HG02840 (cell line): ENCODE results near the gene CASP3.

Experiments
- ATAC-seq: cut with Tn5 transposase; IDR thresholded peaks from one replicate; pipeline ENCODE4 v1.9.1; 2021; ENCODE audit warnings: mild to moderate bottlenecking, moderate library complexity, moderate number of reproducible peaks; ENCODE audit not compliant: unreplicated experiment, low FRiP score

CASP3 gene

GRCh38 chr4:184649026-184649970, at the start of gene CASP3, which contains the start of gene PRIMPOL:
TSS of gene CASP3 (minus strand) at chr4:184649447. CDS start at chr4:184638453, 10,994 bp downstream.
TSS of gene PRIMPOL (plus strand) at chr4:184649738. CDS start at chr4:184657141, 7,403 bp downstream.
- ATAC-seq, result peak; percentile 83

- ATAC-seq, result no peak
Observed at GRCh38 chr4:184697956-184698355, 48.7 kb upstream of the CASP3 start.

GRCh38 chr4:184695178-184695896, 46.1 kb upstream of the CASP3 start:
- ATAC-seq, result no peak

- no peak for ATAC-seq
Observed at GRCh38 chr4:184694412-184694956, 45.2 kb upstream of the CASP3 start.

- ATAC-seq, result no peak
Observed at GRCh38 chr4:184693056-184693455, 43.8 kb upstream of the CASP3 start.

GRCh38 chr4:184689681-184690080, 40.4 kb upstream of the CASP3 start:
- no peak for ATAC-seq

GRCh38 chr4:184688447-184688846, 39.2 kb upstream of the CASP3 start:
- no peak for ATAC-seq

- no peak for ATAC-seq
Observed at GRCh38 chr4:184688005-184688404, 38.8 kb upstream of the CASP3 start.

- ATAC-seq, result no peak
Observed at GRCh38 chr4:184684491-184685189, 35.4 kb upstream of the CASP3 start.

GRCh38 chr4:184681916-184682315, 32.7 kb upstream of the CASP3 start:
- no peak for ATAC-seq

- ATAC-seq, result no peak
Observed at GRCh38 chr4:184680698-184681097, 31.5 kb upstream of the CASP3 start.

GRCh38 chr4:184675821-184676492, 26.7 kb upstream of the CASP3 start:
- no peak for ATAC-seq

- no peak for ATAC-seq
Observed at GRCh38 chr4:184675018-184675417, 25.8 kb upstream of the CASP3 start.

GRCh38 chr4:184674011-184674410, 24.8 kb upstream of the CASP3 start:
- no peak for ATAC-seq

- no peak for ATAC-seq
Observed at GRCh38 chr4:184672741-184673140, 23.5 kb upstream of the CASP3 start.

- ATAC-seq, result no peak
Observed at GRCh38 chr4:184671101-184671500, 21.9 kb upstream of the CASP3 start.

- no peak for ATAC-seq
Observed at GRCh38 chr4:184669251-184669650, 20.0 kb upstream of the CASP3 start.

- no peak for ATAC-seq
Observed at GRCh38 chr4:184668511-184669114, 19.4 kb upstream of the CASP3 start.

GRCh38 chr4:184668096-184668495, 18.8 kb upstream of the CASP3 start:
- no peak for ATAC-seq

- ATAC-seq, result no peak
Observed at GRCh38 chr4:184666670-184667069, 17.4 kb upstream of the CASP3 start.
